WTC11 (cell line): ENCODE results near the gene OLFML2B. TPM values are rescaled to one million over a fixed set of nuclear protein-coding genes. Genes with fewer than 3 reads are reported as not detected.

ENCODE experiments used
- AR ChIP-seq: fragments of 250-450 bp; sonication (Bioruptor Pico); IDR thresholded peaks from 2 replicates; pipeline ENCODE4 v1.9.0; 2021; ENCODE audit warnings: mild to moderate bottlenecking
- ARID4B ChIP-seq: sonication (generic); formaldehyde crosslinking; IDR thresholded peaks from 2 replicates; pipeline ENCODE4 v1.8.0; 2023; ENCODE audit warnings: missing genetic modification reagents, mild to moderate bottlenecking, borderline replicate concordance
- CDX4 ChIP-seq: fragments of 250-450 bp; sonication (Bioruptor Pico); IDR thresholded peaks from 2 replicates; pipeline ENCODE4 v1.9.0; 2021; ENCODE audit warnings: moderate library complexity, mild to moderate bottlenecking, inconsistent platforms, borderline replicate concordance
- E2F4 ChIP-seq: sonication (generic); formaldehyde crosslinking; IDR thresholded peaks from 2 replicates; pipeline ENCODE4 v1.8.1; 2022; ENCODE audit warnings: low read depth, mild to moderate bottlenecking, moderate library complexity, missing genetic modification reagents, borderline replicate concordance
- ESRRA ChIP-seq: sonication (generic); formaldehyde crosslinking; IDR thresholded peaks from 2 replicates; pipeline ENCODE4 v1.8.1; 2022; ENCODE audit warnings: mild to moderate bottlenecking, missing genetic modification reagents, borderline replicate concordance
- GTF2I ChIP-seq: fragments of 250-450 bp; sonication (Bioruptor Pico); conservative IDR thresholded peaks from 2 replicates; pipeline ENCODE4 v1.4.0; 2021; ENCODE audit warnings: mild to moderate bottlenecking
- KAT7 ChIP-seq: sonication (generic); formaldehyde crosslinking; IDR thresholded peaks from 2 replicates; pipeline ENCODE4 v1.8.1; 2023; ENCODE audit warnings: missing genetic modification reagents, mild to moderate bottlenecking, borderline replicate concordance
- MLX ChIP-seq: sonication (generic); formaldehyde crosslinking; IDR thresholded peaks from 2 replicates; pipeline ENCODE4 v1.8.1; 2023; ENCODE audit warnings: mild to moderate bottlenecking, missing genetic modification reagents, moderate library complexity
- NFATC4 ChIP-seq: fragments of 250-450 bp; sonication (Bioruptor Pico); IDR thresholded peaks from 2 replicates; pipeline ENCODE4 v1.9.0; 2021; ENCODE audit warnings: mild to moderate bottlenecking
- NR2C2 ChIP-seq: sonication (generic); formaldehyde crosslinking; IDR thresholded peaks from 2 replicates; pipeline ENCODE4 v1.8.0; 2022; ENCODE audit warnings: mild to moderate bottlenecking, missing genetic modification reagents
- PREB ChIP-seq: sonication (generic); formaldehyde crosslinking; IDR thresholded peaks from 2 replicates; pipeline ENCODE4 v1.8.1; 2022; ENCODE audit warnings: mild to moderate bottlenecking, missing genetic modification reagents, moderate library complexity, borderline replicate concordance
- RELA ChIP-seq: sonication (generic); formaldehyde crosslinking; IDR thresholded peaks from 2 replicates; pipeline ENCODE4 v1.8.1; 2022; ENCODE audit warnings: missing genetic modification reagents, mild to moderate bottlenecking, borderline replicate concordance
- RORB ChIP-seq: fragments of 250-450 bp; sonication (Bioruptor Pico); IDR thresholded peaks from 2 replicates; pipeline ENCODE4 v1.9.0; 2021; ENCODE audit warnings: mild to moderate bottlenecking
- SMAD4 ChIP-seq: sonication (generic); formaldehyde crosslinking; IDR thresholded peaks from 2 replicates; pipeline ENCODE4 v1.8.0; 2022; ENCODE audit warnings: mild to moderate bottlenecking, missing genetic modification reagents
- TEAD1 ChIP-seq: sonication (generic); formaldehyde crosslinking; IDR thresholded peaks from 2 replicates; pipeline ENCODE4 v1.8.0; 2022; ENCODE audit warnings: mild to moderate bottlenecking, missing genetic modification reagents
- USF1 ChIP-seq: sonication (generic); formaldehyde crosslinking; IDR thresholded peaks from 2 replicates; pipeline ENCODE4 v1.8.0; 2022; ENCODE audit warnings: mild to moderate bottlenecking, missing genetic modification reagents
- ZNF232 ChIP-seq: sonication (generic); formaldehyde crosslinking; IDR thresholded peaks from 2 replicates; pipeline ENCODE4 v1.8.0; 2022; ENCODE audit warnings: mild to moderate bottlenecking, missing genetic modification reagents
- ZNF263 ChIP-seq: sonication (generic); formaldehyde crosslinking; IDR thresholded peaks from 2 replicates; pipeline ENCODE4 v1.8.1; 2022; ENCODE audit warnings: low read depth, mild to moderate bottlenecking, moderate library complexity, missing genetic modification reagents
- ZNF281 ChIP-seq: sonication (generic); formaldehyde crosslinking; IDR thresholded peaks from 2 replicates; pipeline ENCODE4 v1.8.0; 2023; ENCODE audit warnings: mild to moderate bottlenecking, missing genetic modification reagents
- ZNF423 ChIP-seq: fragments of 250-450 bp; sonication (Bioruptor Pico); IDR thresholded peaks from 2 replicates; pipeline ENCODE4 v2.1.2; 2022; ENCODE audit warnings: mild to moderate bottlenecking, moderate library complexity
- ZNF512 ChIP-seq: sonication (generic); formaldehyde crosslinking; IDR thresholded peaks from 2 replicates; pipeline ENCODE4 v1.8.1; 2022; ENCODE audit warnings: missing genetic modification reagents, borderline replicate concordance
- total RNA-seq: library from RNA; stranded (reverse); gene quantifications from 3 replicates; pipeline ENCODE4 v1.2.3, GENCODE V29; 2021

OLFML2B gene
- total RNA-seq, 1 experiment from 2014 or later = 4.9 TPM

GRCh38 chr1:162056043-162056442, 32.4 kb upstream of the OLFML2B start (continued):
- no peak for TF ChIP-seq AR
- no peak for TF ChIP-seq ARID4B (CRISPR knock-in tag)
- no peak for TF ChIP-seq NFATC4
- no peak for TF ChIP-seq CDX4 (CRISPR knock-in tag)
- no peak for TF ChIP-seq SMAD4 (CRISPR knock-in tag)
- TF ChIP-seq PREB (CRISPR knock-in tag) = no peak
- no peak for TF ChIP-seq ESRRA (CRISPR knock-in tag)
- TF ChIP-seq TEAD1 (CRISPR knock-in tag) = 0 out of 2 replicates have a peak, but pooled peaks have one; percentile 39
- TF ChIP-seq NR2C2 = no peak
- TF ChIP-seq ZNF281 (CRISPR knock-in tag) = 0 out of 2 replicates have a peak, but pooled peaks have one; percentile 26
- no peak for TF ChIP-seq ZNF263 (CRISPR knock-in tag)
- no peak for TF ChIP-seq RELA (CRISPR knock-in tag)
- TF ChIP-seq USF1 = no peak
- no peak for TF ChIP-seq E2F4 (CRISPR knock-in tag)
- TF ChIP-seq RORB = no peak
- TF ChIP-seq ZNF512 (CRISPR knock-in tag) = no peak
- no peak for TF ChIP-seq MLX (CRISPR knock-in tag)
- no peak for TF ChIP-seq ZNF232
- TF ChIP-seq KAT7 (CRISPR knock-in tag) = no peak
- no peak for TF ChIP-seq GTF2I (CRISPR knock-in tag)
- TF ChIP-seq ZNF423 (CRISPR knock-in tag) = peak; percentile 41
